ENCODE data around the gene DNAH12.
"Not testable (repeated sequence)": the region's sequence is repeated elsewhere in the genome, so short reads cannot be mapped to it uniquely, and the experiment has no call there.

The DNAH12 gene

GRCh38 chr3:57545636-57546268 lies 1.6 kb upstream of the DNAH12 start:
- DNase-seq (ENCODE audit: low read depth in 2 of 2), result no peak

- no peak for DNase-seq (ENCODE audit: low read depth in 2 of 2)
Measured at GRCh38 chr3:57538465-57538864, 5.7 kb downstream of the DNAH12 start.

GRCh38 chr3:57530071-57530608 lies 14.0 kb downstream of the DNAH12 start:
- DNase-seq (ENCODE audit: low read depth in 2 of 2), result no peak

- no peak for DNase-seq (ENCODE audit: low read depth in 2 of 2)
Measured at GRCh38 chr3:57518276-57518915, 25.7 kb downstream of the DNAH12 start.

- DNase-seq (ENCODE audit: low read depth in 2 of 2), result no peak
Measured at GRCh38 chr3:57512166-57512565, 32.0 kb downstream of the DNAH12 start.

GRCh38 chr3:57505901-57506300 lies 38.2 kb downstream of the DNAH12 start:
- no peak for DNase-seq (ENCODE audit: low read depth in 2 of 2)

GRCh38 chr3:57500506-57500905 lies 43.6 kb downstream of the DNAH12 start:
- no peak for DNase-seq (ENCODE audit: low read depth in 2 of 2)

- no peak for DNase-seq (ENCODE audit: low read depth in 2 of 2)
Measured at GRCh38 chr3:57497904-57498303, 46.2 kb downstream of the DNAH12 start.

- no peak for DNase-seq (ENCODE audit: low read depth in 2 of 2)
Measured at GRCh38 chr3:57484563-57484962, 59.6 kb downstream of the DNAH12 start.

- not testable (repeated sequence) for DNase-seq (ENCODE audit: low read depth in 2 of 2)
Measured at GRCh38 chr3:57477193-57477592, 67.0 kb downstream of the DNAH12 start.

- DNase-seq (ENCODE audit: low read depth in 2 of 2), result no peak
Measured at GRCh38 chr3:57464801-57465200, 79.3 kb downstream of the DNAH12 start.

- DNase-seq (ENCODE audit: low read depth in 2 of 2), result no peak
Measured at GRCh38 chr3:57464011-57464410, 80.1 kb downstream of the DNAH12 start.

GRCh38 chr3:57451150-57451846 lies 92.8 kb downstream of the DNAH12 start:
- no peak for DNase-seq (ENCODE audit: low read depth in 2 of 2)

- not testable (repeated sequence) for DNase-seq (ENCODE audit: low read depth in 2 of 2)
Measured at GRCh38 chr3:57449276-57449847, 94.8 kb downstream of the DNAH12 start.

GRCh38 chr3:57448489-57448888 lies 95.7 kb downstream of the DNAH12 start:
- DNase-seq (ENCODE audit: low read depth in 2 of 2), result not testable (repeated sequence)

GRCh38 chr3:57446318-57446841 lies 97.8 kb downstream of the DNAH12 start:
- no peak for DNase-seq (ENCODE audit: low read depth in 2 of 2)

- no peak for DNase-seq (ENCODE audit: low read depth in 2 of 2)
Measured at GRCh38 chr3:57444469-57444868, 99.7 kb downstream of the DNAH12 start.

GRCh38 chr3:57440144-57440543 lies 104.0 kb downstream of the DNAH12 start:
- DNase-seq (ENCODE audit: low read depth in 2 of 2), result not testable (repeated sequence)

GRCh38 chr3:57438460-57438859 lies 105.7 kb downstream of the DNAH12 start:
- not testable (repeated sequence) for DNase-seq (ENCODE audit: low read depth in 2 of 2)

- DNase-seq (ENCODE audit: low read depth in 2 of 2), result no peak
Measured at GRCh38 chr3:57436195-57436761, 107.9 kb downstream of the DNAH12 start.

GRCh38 chr3:57434041-57434440 lies 110.1 kb downstream of the DNAH12 start:
- no peak for DNase-seq (ENCODE audit: low read depth in 2 of 2)

GRCh38 chr3:57423335-57423734 lies 120.8 kb downstream of the DNAH12 start:
- DNase-seq (ENCODE audit: low read depth in 2 of 2), result no peak

Measured in stimulated activated CD8-positive, alpha-beta memory T cell treated with anti-CD3 and anti-CD28 coated beads, Interleukin-15, amount 100 ng/mL, for 48 hours (primary cell).